ENCODE measurements around the gene TLR7.
A peak's percentile ranks its signal among the peaks of the same experiment; 100 is the strongest.

TLR7 gene

GRCh38 chrX:12844319-12844718 lies 22.6 kb upstream of the TLR7 start:
- H3K4me3 ChIP-seq (replicated peaks; ENCODE audit: insufficient read depth, low read length), result no peak overlapping the region

GRCh38 chrX:12865359-12865758 lies 1.5 kb upstream of the TLR7 start:
- H3K4me3 ChIP-seq (replicated peaks; ENCODE audit: insufficient read depth, low read length), result no peak overlapping the region
- DNase-seq (ENCODE audit: low read depth in 1 of 2, low spot score in 1 of 2), result peak in 1 of 2 experiments; percentile 28
- H3K27me3 ChIP-seq (ENCODE audit: insufficient read depth, poor library complexity, severe bottlenecking), result no peaks in the 10 kb centered on the region
- TF ChIP-seq POLR2AphosphoS5 (IDR thresholded peaks at IDR 0.05; ENCODE audit: low read depth) (no peak), GABPA (IDR thresholded peaks at IDR 0.05; ENCODE audit: low read depth) (no peak), REST (IDR thresholded peaks at IDR 0.05; ENCODE audit: insufficient replicate concordance, low read depth) (no peak), SPI1 (IDR thresholded peaks at IDR 0.05; ENCODE audit: borderline replicate concordance, low read depth) (no peak)
- TF ChIP-seq, protein P1, sequence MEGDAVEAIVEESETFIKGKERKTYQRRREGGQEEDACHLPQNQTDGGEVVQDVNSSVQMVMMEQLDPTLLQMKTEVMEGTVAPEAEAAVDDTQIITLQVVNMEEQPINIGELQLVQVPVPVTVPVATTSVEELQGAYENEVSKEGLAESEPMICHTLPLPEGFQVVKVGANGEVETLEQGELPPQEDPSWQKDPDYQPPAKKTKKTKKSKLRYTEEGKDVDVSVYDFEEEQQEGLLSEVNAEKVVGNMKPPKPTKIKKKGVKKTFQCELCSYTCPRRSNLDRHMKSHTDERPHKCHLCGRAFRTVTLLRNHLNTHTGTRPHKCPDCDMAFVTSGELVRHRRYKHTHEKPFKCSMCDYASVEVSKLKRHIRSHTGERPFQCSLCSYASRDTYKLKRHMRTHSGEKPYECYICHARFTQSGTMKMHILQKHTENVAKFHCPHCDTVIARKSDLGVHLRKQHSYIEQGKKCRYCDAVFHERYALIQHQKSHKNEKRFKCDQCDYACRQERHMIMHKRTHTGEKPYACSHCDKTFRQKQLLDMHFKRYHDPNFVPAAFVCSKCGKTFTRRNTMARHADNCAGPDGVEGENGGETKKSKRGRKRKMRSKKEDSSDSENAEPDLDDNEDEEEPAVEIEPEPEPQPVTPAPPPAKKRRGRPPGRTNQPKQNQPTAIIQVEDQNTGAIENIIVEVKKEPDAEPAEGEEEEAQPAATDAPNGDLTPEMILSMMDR (IDR thresholded peaks at IDR 0.05; ENCODE audit: insufficient read depth, low read length), result no peak
- no peak overlapping the region for H3K27ac ChIP-seq (replicated peaks)

More at GRCh38 chrX:12844319-12844718, 22.6 kb upstream of the TLR7 start:
- H3K27me3 ChIP-seq (ENCODE audit: insufficient read depth, poor library complexity, severe bottlenecking), result no peaks in the 10 kb centered on the region
- H3K27ac ChIP-seq (replicated peaks), result no peak overlapping the region
- no peak for DNase-seq (ENCODE audit: low read depth in 1 of 2, low spot score in 1 of 2)
- TF ChIP-seq POLR2AphosphoS5 (IDR thresholded peaks at IDR 0.05; ENCODE audit: low read depth) (no peak), REST (IDR thresholded peaks at IDR 0.05; ENCODE audit: insufficient replicate concordance, low read depth) (no peak), SPI1 (IDR thresholded peaks at IDR 0.05; ENCODE audit: borderline replicate concordance, low read depth) (no peak), GABPA (IDR thresholded peaks at IDR 0.05; ENCODE audit: low read depth) (no peak)
- TF ChIP-seq, protein P1 (IDR thresholded peaks at IDR 0.05; ENCODE audit: insufficient read depth, low read length), result no peak

GRCh38 chrX:12867685-12868084 lies 813 bp downstream of the TLR7 start:
- no peaks in the 10 kb centered on the region for H3K27me3 ChIP-seq (ENCODE audit: insufficient read depth, poor library complexity, severe bottlenecking)
- no peak overlapping the region for H3K27ac ChIP-seq (replicated peaks)
- peak in 1 of 2 experiments; percentile 49 for DNase-seq (ENCODE audit: low read depth in 1 of 2, low spot score in 1 of 2)
- no peak overlapping the region for H3K4me3 ChIP-seq (replicated peaks; ENCODE audit: insufficient read depth, low read length)
- no peak for TF ChIP-seq GABPA (IDR thresholded peaks at IDR 0.05; ENCODE audit: low read depth)
- TF ChIP-seq, protein P1 (IDR thresholded peaks at IDR 0.05; ENCODE audit: insufficient read depth, low read length), result no peak
- TF ChIP-seq REST (IDR thresholded peaks at IDR 0.05; ENCODE audit: insufficient replicate concordance, low read depth), result no peak
- TF ChIP-seq SPI1 (IDR thresholded peaks at IDR 0.05; ENCODE audit: borderline replicate concordance, low read depth), result no peak
- no peak for TF ChIP-seq POLR2AphosphoS5 (IDR thresholded peaks at IDR 0.05; ENCODE audit: low read depth)

Measured in HL-60 (cell line).